Panc1 (cell line): ENCODE data around the gene RRAS2. TPM values are rescaled to one million over a fixed set of nuclear protein-coding genes. Genes with fewer than 3 reads are reported as not detected.

Experiments used
- ATAC-seq: fragments of 200-7000 bp; cut with Tn5 transposase; 2 replicates; pipeline ENCODE4 v1.9.1; 2020; ENCODE audit warnings: mild to moderate bottlenecking, moderate library complexity
- BruUV-seq: library from RNA; stranded (reverse); fragments of 400-500 nt; replicated peaks from 2 replicates; lab custom pipeline; 2021; lab: Mats Ljungman, UMichigan
- CTCF ChIA-PET: fragments of 300-600 bp; sonication (Branson Sonifier 250); formaldehyde crosslinking; loops from one replicate; lab custom pipeline; 2022; ENCODE audit warnings: antibody characterized with exemption; lab: Charles Lee
- POLR2A ChIA-PET: fragments of 300-600 bp; sonication (Branson Sonifier 250); formaldehyde crosslinking; loops from one replicate; lab custom pipeline; 2022; ENCODE audit warnings: antibody characterized with exemption; lab: Charles Lee
- DNase-seq: peaks from one replicate; pipeline ENCODE4 v3.0.0-alpha.2; 2010; ENCODE audit warnings: low read depth, low spot score
- H3K27ac ChIP-seq: 2 replicates; pipeline ENCODE4 v1.5.1; 2011; ENCODE audit warnings: mild to moderate bottlenecking, low read length, inconsistent platforms
- H3K27me3 ChIP-seq: fragments of 200-500 bp; sonication (Bioruptor generic); 2 replicates; pipeline ENCODE4 v1.6.0; 2014; ENCODE audit warnings: low read length, inconsistent platforms; ENCODE audit not compliant: control insufficient read depth, insufficient read depth
- H3K36me3 ChIP-seq: fragments of 200-500 bp; sonication (Bioruptor generic); 2 replicates; pipeline ENCODE4 v1.5.1; 2014; ENCODE audit warnings: inconsistent platforms, mild to moderate bottlenecking, low read length, moderate library complexity; ENCODE audit not compliant: control insufficient read depth, insufficient read depth
- H3K4me1 ChIP-seq: 2 replicates; pipeline ENCODE4 v1.5.1; 2011; ENCODE audit warnings: inconsistent platforms, mild to moderate bottlenecking, low read length, moderate library complexity; ENCODE audit not compliant: control insufficient read depth, insufficient read depth
- H3K4me3 ChIP-seq, 2 experiments: 2 replicates each; pipeline ENCODE4 v1.5.1; 2011 to 2012; ENCODE audit warnings: low read depth in 2 of 2, low read length in 2 of 2, mild to moderate bottlenecking in 2 of 2, inconsistent platforms in 1 of 2, moderate library complexity in 1 of 2
- H3K9me3 ChIP-seq: fragments of 200-500 bp; sonication (Bioruptor generic); 2 replicates; pipeline ENCODE4 v1.5.1; 2014; ENCODE audit warnings: low read depth, mild to moderate bottlenecking, inconsistent platforms, low read length, moderate library complexity; ENCODE audit not compliant: control insufficient read depth, insufficient read depth
- CTCF ChIP-seq: fragments of 450-650 bp; IDR thresholded peaks from 2 replicates; pipeline ENCODE4 v1.5.1; 2017; ENCODE audit warnings: mild to moderate bottlenecking
- POLR2AphosphoS5 ChIP-seq: IDR thresholded peaks from 2 replicates; pipeline ENCODE4 v1.6.1; 2012; ENCODE audit warnings: mild to moderate bottlenecking, low read depth, low read length, moderate library complexity
- REST ChIP-seq, 2 experiments: IDR thresholded peaks; 2 replicates each; pipeline ENCODE4 v1.6.1; 2011 to 2012; ENCODE audit warnings: low read depth in 2 of 2, control low read depth in 1 of 2, low read length in 1 of 2, mild to moderate bottlenecking in 1 of 2, moderate library complexity in 1 of 2; ENCODE audit not compliant: insufficient read depth in 1 of 2
- SIN3A ChIP-seq: IDR thresholded peaks from 2 replicates; pipeline ENCODE4 v1.6.1; 2012; ENCODE audit warnings: low read depth, mild to moderate bottlenecking, low read length, moderate library complexity, borderline replicate concordance; ENCODE audit not compliant: insufficient read depth
- TCF7L2 ChIP-seq: IDR thresholded peaks from 2 replicates; pipeline ENCODE4 v1.6.1; 2011; ENCODE audit warnings: mild to moderate bottlenecking, low read depth, low read length, inconsistent platforms
- in situ Hi-C: cut with HindIII; loops from 2 replicates; pipeline ENCODE4 v1.10.0; 2016; ENCODE audit warnings: low sequenced_read_pairs, low pct_unique_long_range_greater_than_20kb
- intact Hi-C: fragments of 100-400 bp; cut with micrococcal nuclease; formaldehyde crosslinking; loops from one replicate; pipeline ENCODE4 v1.10.0; 2022; ENCODE audit not compliant: unreplicated experiment
- total RNA-seq: library from RNA; stranded (reverse); gene quantifications from one replicate; pipeline ENCODE4 v1.2.1, GENCODE V29; 2021; ENCODE audit not compliant: unreplicated experiment

Gene RRAS2
- total RNA-seq, 1 experiment from 2014 or later = 58.4 TPM

DNA sequence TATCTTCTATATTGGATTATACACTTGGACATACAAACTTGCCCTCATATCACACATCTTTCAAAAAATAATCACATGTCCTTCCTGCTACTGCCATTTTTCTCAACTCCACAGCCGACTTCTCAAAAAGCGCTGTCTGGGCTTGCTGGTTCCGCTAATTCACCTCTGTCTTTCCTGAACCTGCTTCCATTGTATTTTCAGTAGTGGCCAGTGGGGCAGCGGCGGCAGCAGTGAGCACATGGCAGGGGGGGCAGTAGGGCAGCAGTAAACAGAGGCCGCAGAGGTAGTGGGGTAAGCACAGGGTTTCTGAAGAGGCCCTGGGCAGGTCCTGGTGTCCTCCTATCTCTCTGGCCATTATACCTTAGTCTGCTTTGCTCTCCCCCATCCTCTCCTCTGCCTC lies 126.3 kb downstream of the RRAS2 start:
- intact Hi-C loops = no loop called here
- CTCF ChIA-PET = no interaction called here
- Histone ChIP-seq H3K27me3 (peaks cover 29% of the 10 kb centered on the region), H3K9me3 (no peaks in the 10 kb centered on the region), H3K27ac (no peak overlapping the region), H3K36me3 (no peaks in the 10 kb centered on the region), H3K4me1 (no peaks in the 10 kb centered on the region), H3K4me3 (no peak overlapping the region)
- POLR2A ChIA-PET = no interaction called here
- DNase-seq = no peak
- no peak for TF ChIP-seq SIN3A
- peak; percentile 79 for TF ChIP-seq CTCF
- BruUV-seq = no TSS peak
- peak; percentile 76 for ATAC-seq
- in situ Hi-C loops = loop anchor here (25.0 kb wide), 1 partner anchor 270 kb away; the partner anchor contains the start of gene SPON1

- H3K4me3 ChIP-seq = no peak overlapping the region
- ChIA-PET POLR2A (no interaction called here), CTCF (no interaction called here)
- no peaks in the 10 kb centered on the region for H3K36me3 ChIP-seq
- TF ChIP-seq SIN3A (no peak), CTCF (no peak), REST (IDR thresholded peaks at IDR 0.05; ENCODE audit: insufficient read depth in 1 of 2, low read depth in 2 of 2, low read length in 1 of 2) (no peak), POLR2AphosphoS5 (no peak), TCF7L2 (no peak)
- H3K27me3 ChIP-seq = peaks cover 22% of the 10 kb centered on the region
- in situ Hi-C loops (loop anchor here (25.0 kb wide), 1 partner anchor 268 kb away; the partner anchor contains the start of gene SPON1), intact Hi-C loops (no loop called here)
- H3K27ac ChIP-seq = no peak overlapping the region
- BruUV-seq = no TSS peak
- DNase-seq (no peak), ATAC-seq (no peak)
- H3K4me1 ChIP-seq = no peaks in the 10 kb centered on the region
- no peaks in the 10 kb centered on the region for H3K9me3 ChIP-seq
These were observed 128.6 kb downstream of the RRAS2 start for GRCh38 chr11:14230407-14230806.
